Inferior parietal cortex (tissue), 1 donor: ENCODE results near the gene FAM186B.
"Not testable (repeated sequence)": the region's sequence is repeated elsewhere in the genome, so short reads cannot be mapped to it uniquely, and the experiment has no call there.

Experiments used
- DNase-seq: peaks from one replicate; pipeline ENCODE4 v3.0.0-alpha.2; 2016; ENCODE audit errors: extremely low spot score

Gene FAM186B

GRCh38 chr12:49633703-49634345 is 28.4 kb upstream of the FAM186B start:
- DNase-seq: no peak

- no peak for DNase-seq
Measured at GRCh38 chr12:49632986-49633702, 27.7 kb upstream of the FAM186B start.

- DNase-seq: no peak
Measured at GRCh38 chr12:49632401-49632800, 27.0 kb upstream of the FAM186B start.

DNA sequence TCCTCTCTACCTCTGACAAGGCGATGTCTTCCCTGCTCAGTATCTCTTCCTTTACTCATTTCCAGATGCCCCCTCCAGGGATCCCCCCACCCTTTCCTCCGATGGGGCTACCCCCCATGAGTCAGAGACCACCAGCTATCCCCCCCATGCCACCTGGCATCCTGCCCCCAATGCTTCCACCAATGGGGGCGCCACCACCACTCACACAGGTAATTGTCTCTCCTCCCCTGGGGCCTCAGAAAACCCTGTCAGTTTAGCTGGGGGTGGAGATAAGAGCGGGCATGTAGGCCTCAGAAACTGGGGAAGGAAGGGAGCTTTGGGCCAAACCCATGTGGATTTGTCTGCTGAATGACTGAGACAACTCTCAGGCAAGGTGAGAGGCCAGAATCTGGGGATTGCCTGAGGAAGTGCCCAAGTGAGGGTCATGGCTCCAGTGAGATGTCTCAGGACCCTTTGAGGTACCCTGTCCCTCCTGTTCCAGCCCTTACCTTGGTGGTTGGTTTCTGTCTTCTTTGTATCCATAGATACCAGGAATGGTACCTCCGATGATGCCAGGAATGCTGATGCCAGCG is 26.0 kb upstream of the FAM186B start:
- no peak for DNase-seq

DNA sequence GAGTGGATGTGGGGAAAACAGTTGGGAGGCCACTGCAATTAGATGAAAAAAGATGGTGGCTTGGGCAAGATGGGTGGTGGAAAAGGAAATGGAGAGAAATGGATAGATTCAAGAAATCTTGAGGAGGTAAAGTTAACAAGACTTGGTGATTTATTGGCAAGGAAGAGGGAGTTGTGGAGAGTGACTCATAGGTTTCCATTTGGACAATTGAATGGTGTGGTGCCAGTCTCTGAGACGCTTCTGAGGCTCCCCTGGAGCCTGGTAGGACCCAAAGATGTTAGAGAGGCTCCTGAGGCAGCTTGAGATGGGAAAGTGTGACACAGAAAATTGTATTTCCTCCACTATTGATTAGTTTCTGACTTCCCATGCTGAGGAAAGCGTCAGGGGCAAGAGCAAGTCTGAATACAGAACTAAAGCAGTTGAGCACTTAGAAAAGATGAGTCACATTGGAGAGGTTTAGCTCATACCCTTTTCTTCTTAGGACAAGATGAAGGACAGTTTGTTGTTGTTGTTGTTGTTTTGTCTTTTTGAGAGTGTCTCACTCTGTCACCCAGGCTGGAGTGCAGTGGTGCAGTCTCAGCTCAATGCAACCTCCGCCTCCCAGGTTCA is 22.4 kb upstream of the FAM186B start:
- DNase-seq: no peak

DNA sequence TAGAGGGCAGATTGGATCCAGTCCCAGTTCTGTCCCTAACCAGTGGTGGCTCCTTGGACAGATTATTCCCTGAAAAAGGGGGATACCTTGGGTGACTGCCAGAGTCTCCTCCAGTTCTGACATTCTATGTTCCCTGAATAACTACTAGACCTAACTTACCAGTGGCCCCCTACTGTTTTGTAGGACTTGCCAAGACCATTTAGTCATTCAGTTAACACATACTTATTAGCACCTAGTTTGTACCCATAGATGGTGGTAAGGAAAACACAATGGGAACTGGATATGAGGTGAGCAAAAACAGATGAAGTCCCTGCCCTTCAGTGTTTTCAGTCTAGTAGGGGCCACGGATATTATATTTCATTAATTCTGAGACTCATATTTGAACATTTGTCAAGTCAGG is 21.4 kb upstream of the FAM186B start:
- DNase-seq: no peak

GRCh38 chr12:49626169-49626835 is 20.9 kb upstream of the FAM186B start:
- no peak for DNase-seq

DNA sequence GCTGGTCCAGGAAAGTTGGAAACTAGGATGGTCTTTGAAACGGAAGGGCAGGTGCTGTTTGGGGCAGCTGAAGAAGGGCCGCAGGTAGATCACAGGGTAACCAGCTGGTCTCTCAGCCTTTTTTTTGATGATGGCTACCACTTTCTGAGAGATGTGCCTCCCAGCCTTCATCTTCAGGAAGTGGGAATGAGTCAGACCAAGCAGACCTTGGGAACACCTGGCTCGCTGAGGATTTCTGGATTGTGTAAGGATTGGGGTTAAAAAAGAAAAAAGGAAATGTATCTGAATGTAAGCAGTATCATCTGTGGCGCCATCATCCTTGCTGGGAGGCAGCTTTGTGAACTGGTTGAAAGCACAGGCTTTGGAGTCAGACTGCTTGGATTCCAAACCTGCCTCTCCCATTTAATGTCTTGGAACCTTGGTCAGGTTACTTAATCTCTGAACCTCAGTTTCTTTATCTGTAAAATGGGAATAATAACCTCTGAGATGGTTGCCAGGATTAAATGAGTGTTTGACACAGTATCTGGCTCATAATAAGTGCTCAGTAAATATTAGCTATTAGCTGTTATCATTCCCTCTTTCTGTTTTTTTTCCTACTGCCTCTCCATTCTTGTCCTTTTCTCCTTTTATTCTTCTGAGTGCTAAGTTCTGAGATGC is 19.6 kb upstream of the FAM186B start:
- no peak for DNase-seq

- DNase-seq: peak; percentile 78
Measured at GRCh38 chr12:49623142-49623904, 17.9 kb upstream of the FAM186B start, which contains the start of gene PRPF40B. TSS of gene PRPF40B (plus strand) at chr12:49623561. CDS start at chr12:49623591, 30 bp downstream.

DNA sequence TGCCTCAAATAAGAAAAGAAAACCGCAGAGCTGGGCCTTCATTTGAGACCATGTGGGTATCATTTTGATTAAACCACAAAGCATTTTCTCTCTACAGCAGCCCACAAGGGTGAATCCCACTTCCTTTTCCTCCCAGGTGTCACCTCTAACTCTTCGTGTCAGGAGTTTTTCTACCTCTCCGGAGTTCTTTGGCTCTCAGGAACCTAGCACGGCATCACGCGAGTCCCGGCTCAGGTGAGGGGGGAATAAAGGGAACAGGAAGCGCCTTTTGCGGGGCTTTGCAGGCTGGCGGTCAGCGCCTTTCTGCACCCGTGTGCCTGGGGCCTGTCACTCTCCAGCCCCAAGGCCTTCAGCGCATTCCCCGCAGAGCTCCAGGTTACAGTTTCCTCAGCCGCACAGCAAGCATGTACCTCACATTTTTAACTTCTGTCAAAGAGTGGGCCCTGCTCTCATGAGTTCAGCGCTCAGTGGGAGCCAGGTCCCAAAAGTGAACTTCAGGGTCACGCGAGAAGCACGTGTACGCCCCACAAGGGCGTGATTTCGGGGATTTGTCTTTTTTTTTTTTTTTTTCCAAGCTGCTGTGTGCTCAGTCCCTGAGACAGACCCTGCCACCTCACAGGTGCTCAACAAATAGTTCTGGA is 17.2 kb upstream of the FAM186B start:
- DNase-seq: no peak

GRCh38 chr12:49621651-49622500 is 16.4 kb upstream of the FAM186B start:
- no peak for DNase-seq

DNA sequence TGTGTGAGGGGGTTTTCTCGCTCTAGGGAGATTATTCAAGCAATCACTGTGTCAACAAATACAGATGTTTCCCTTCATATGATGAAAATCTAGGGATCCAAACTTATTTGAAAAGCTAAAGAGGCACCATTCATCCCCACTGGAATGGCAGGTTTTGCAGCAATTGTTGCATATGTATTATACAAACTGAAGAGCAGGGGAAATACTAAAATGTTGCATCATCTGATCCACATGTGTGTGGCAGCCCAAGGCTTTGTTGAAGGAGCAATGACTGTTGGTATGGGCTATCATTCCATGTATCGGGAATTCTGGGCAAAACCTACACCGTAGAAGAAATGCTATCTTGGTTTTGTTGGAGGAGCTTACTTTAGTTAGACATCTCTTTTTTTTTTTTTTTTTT is 13.8 kb upstream of the FAM186B start:
- DNase-seq: no peak

DNA sequence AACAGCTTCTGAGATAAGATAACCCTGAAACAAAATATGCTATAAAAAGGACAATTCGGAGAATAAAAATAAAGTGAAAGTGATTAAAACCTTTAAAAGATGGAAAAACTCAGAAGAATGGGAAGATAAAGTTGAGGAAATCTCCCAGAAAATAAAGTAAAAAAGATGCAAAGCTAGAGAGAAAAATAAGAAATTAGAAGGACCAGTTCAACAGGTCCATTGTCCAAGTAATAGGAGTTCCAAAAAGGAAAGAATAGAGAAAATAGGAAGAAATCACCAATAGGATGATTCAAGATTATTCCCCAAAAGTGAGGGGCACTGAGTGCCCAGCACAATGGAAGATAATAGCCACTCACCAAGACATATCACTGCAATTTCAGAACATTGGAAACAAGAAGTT is 13.1 kb upstream of the FAM186B start:
- DNase-seq: no peak

DNA sequence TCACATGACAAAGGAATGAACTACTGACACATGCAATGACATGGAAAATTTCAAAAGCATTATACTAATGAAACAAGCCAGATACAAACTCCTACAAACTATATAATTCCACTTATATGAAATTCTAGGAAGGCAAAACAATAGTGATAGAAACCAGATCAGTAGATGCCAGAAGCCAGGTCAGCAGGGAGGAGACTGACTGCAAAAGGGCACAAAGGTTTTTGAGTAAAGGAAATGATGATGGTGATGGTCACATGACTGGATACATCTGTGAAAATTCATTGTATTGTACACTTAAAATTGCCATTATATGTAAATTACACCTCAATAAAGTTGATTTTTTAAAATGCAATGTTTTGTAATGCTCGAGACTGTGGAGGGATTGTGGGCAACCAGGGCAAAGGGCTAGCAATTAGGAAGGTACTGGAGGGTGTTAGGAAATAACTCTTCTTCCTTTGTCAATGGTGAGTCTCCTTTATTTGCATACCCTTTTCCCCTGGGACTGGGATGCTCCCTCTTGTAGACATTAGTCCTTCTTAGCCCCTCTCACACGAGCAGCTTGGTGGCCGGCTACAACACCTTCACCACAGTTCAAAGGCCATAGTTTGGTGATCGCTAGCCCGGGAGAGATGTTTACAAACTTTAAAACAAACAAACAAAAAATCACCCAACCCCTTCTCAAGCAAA is 11.2 kb upstream of the FAM186B start:
- DNase-seq: no peak

- no peak for DNase-seq
Measured at GRCh38 chr12:49615725-49616124, 10.3 kb upstream of the FAM186B start.

GRCh38 chr12:49612210-49612609 is 6.8 kb upstream of the FAM186B start:
- DNase-seq: no peak

DNA sequence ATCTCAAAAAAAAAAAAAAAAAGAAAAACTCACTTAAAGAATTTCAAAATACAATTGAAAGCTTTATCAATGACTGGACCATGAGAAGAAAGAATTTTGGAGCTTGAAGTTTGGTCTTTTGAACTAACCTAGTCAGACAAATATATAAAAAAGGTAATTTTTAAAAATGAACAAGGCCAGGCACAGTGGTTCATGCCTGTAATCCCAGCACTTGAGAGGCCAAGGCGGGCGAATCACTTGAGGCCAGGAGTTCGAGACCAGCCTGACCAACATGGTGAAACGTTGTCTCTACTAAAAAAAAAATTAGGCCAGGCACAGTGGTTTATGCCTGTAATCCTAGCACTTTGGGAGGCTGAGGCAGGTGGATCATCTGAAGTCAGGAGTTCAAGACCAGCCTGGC is 5.3 kb upstream of the FAM186B start:
- not testable (repeated sequence) for DNase-seq

GRCh38 chr12:49609875-49610154 is 4.4 kb upstream of the FAM186B start:
- no peak for DNase-seq
